Breast epithelium (tissue), 4 donors: ENCODE measurements around the gene C6orf136. TPM values are rescaled to one million over a fixed set of nuclear protein-coding genes. Genes with fewer than 3 reads are reported as not detected.
A peak's percentile ranks its signal among the peaks of the same experiment; 100 is the strongest.

Experiments
- DNase-seq, 2 donors: peaks; one replicate each; pipeline ENCODE4 v3.0.0-alpha.2; 2019; ENCODE audit warnings: low spot score in 2 of 2
- H3K27ac ChIP-seq, 2 donors: fragments of 200-600 bp; sonication (generic) in 1 of 2; one replicate each; pipeline ENCODE4 v1.5.1; 2016 to 2019; ENCODE audit warnings: mild to moderate bottlenecking in 1 of 2
- H3K27me3 ChIP-seq, 2 donors: fragments of 200-600 bp; sonication (generic) in 1 of 2; one replicate each; pipeline versions ENCODE4 v1.5.1 to v1.6.0; 2017 to 2019; ENCODE audit warnings: control low read depth in 1 of 2, mild to moderate bottlenecking in 1 of 2
- H3K36me3 ChIP-seq: fragments of 200-600 bp; one replicate; pipeline ENCODE4 v1.5.1; 2019
- H3K4me1 ChIP-seq, 2 donors: fragments of 200-600 bp; sonication (generic); one replicate each; pipeline ENCODE4 v1.5.1; 2016 to 2019; ENCODE audit warnings: control low read depth in 1 of 2
- H3K4me3 ChIP-seq, 3 donors: fragments of 200-600 bp; sonication (generic); 1 replicate in 2 of 3; 2 replicates in 1 of 3; pipeline ENCODE4 v1.5.1; 2016 to 2019; ENCODE audit warnings: mild to moderate bottlenecking in 3 of 3, moderate library complexity in 2 of 3
- H3K9me3 ChIP-seq, 2 donors: fragments of 200-600 bp; sonication (generic) in 1 of 2; one replicate each; pipeline ENCODE4 v1.5.1; 2016 to 2019; ENCODE audit warnings: control low read depth in 1 of 2
- CTCF ChIP-seq, 3 donors: fragments of 450-650 bp; IDR thresholded peaks; one replicate each; pipeline ENCODE4 v1.5.1; 2016 to 2017; ENCODE audit warnings: antibody characterized with exemption in 3 of 3, mild to moderate bottlenecking in 3 of 3, moderate library complexity in 3 of 3
- POLR2A ChIP-seq: fragments of 450-650 bp; IDR thresholded peaks from one replicate; pipeline ENCODE4 v1.6.1; 2016; ENCODE audit warnings: antibody characterized with exemption, mild to moderate bottlenecking, moderate library complexity
- POLR2AphosphoS5 ChIP-seq, 3 donors: sonication (generic); formaldehyde crosslinking; IDR thresholded peaks; one replicate each; pipeline ENCODE4 v1.6.1; 2017; ENCODE audit warnings: antibody characterized with exemption in 3 of 3
- intact Hi-C: fragments of 100-400 bp; cut with DNase I; formaldehyde crosslinking; loops from one replicate; pipeline ENCODE4 v1.15.1; 2023; ENCODE audit warnings: low total_unique reads
- total RNA-seq, 3 donors: library from RNA; depleted of rRNA; stranded (reverse); fragments of >200 nt; gene quantifications; one replicate each; pipeline ENCODE4 v1.1.0, GENCODE V29; 2016

The C6orf136 gene
- total RNA-seq, 3 donors from 2014 or later: 9.6 to 19.0 (median 16.1) TPM

- Histone ChIP-seq H3K4me1 (peaks cover 0 to 4% of the 10 kb centered on the region in 2 donors), H3K9me3 (no peaks in the 10 kb centered on the region), H3K4me3 (no peak overlapping the region), H3K27me3 (no peaks in the 10 kb centered on the region), H3K36me3 (no peaks in the 10 kb centered on the region), H3K27ac (no peak overlapping the region)
- no peak for TF ChIP-seq POLR2AphosphoS5 (IDR thresholded peaks at IDR 0.05)
- no peak for TF ChIP-seq CTCF (IDR thresholded peaks at IDR 0.05)
- no peak for TF ChIP-seq POLR2A
- intact Hi-C loops: no loop called here
- DNase-seq: no peak
These were observed 2.2 kb upstream of the C6orf136 start for GRCh38 chr6:30644769-30645168.

- Histone ChIP-seq H3K4me3 (no peak overlapping the region), H3K27me3 (no peaks in the 10 kb centered on the region), H3K4me1 (peaks cover 0 to 4% of the 10 kb centered on the region in 2 donors), H3K27ac (peak overlapping the region in 1 of 2 donors; percentile 87), H3K36me3 (peaks cover 1% of the 10 kb centered on the region), H3K9me3 (no peaks in the 10 kb centered on the region)
- intact Hi-C loops: no loop called here
- TF ChIP-seq POLR2AphosphoS5 (IDR thresholded peaks at IDR 0.05): no peak
- TF ChIP-seq POLR2A: no peak
- no peak for TF ChIP-seq CTCF (IDR thresholded peaks at IDR 0.05)
- DNase-seq: no peak
These were observed 944 bp upstream of the C6orf136 start for GRCh38 chr6:30645989-30646388.

GRCh38 chr6:30647242-30648116, 546 bp downstream of the C6orf136 start:
- intact Hi-C loops: no loop called here
- TF ChIP-seq POLR2A (no peak), CTCF (IDR thresholded peaks at IDR 0.05) (no peak), POLR2AphosphoS5 (IDR thresholded peaks at IDR 0.05) (peak in 1 of 3 donors; percentile 5)
- peak; percentile 54 to 73 for DNase-seq
- no peaks in the 10 kb centered on the region for H3K27me3 ChIP-seq
- no peaks in the 10 kb centered on the region for H3K9me3 ChIP-seq
- peak overlapping the region; percentile 70 to 90 (median 89) for H3K4me3 ChIP-seq
- peaks cover 0 to 4% of the 10 kb centered on the region in 2 donors for H3K4me1 ChIP-seq
- peaks cover 9% of the 10 kb centered on the region for H3K36me3 ChIP-seq
- H3K27ac ChIP-seq: peak overlapping the region; percentile 87 to 93

- peaks cover 30% of the 10 kb centered on the region for H3K36me3 ChIP-seq
These were observed 4.2 kb downstream of the C6orf136 start for GRCh38 chr6:30651143-30651542.

More at GRCh38 chr6:30651143-30651542, 4.2 kb downstream of the C6orf136 start:
- Histone ChIP-seq H3K9me3 (no peaks in the 10 kb centered on the region), H3K27ac (no peak overlapping the region), H3K27me3 (no peaks in the 10 kb centered on the region), H3K4me1 (peaks cover 0 to 4% of the 10 kb centered on the region in 2 donors), H3K4me3 (no peak overlapping the region)
- TF ChIP-seq CTCF (IDR thresholded peaks at IDR 0.05) (no peak), POLR2A (no peak), POLR2AphosphoS5 (IDR thresholded peaks at IDR 0.05) (no peak)
- DNase-seq: no peak
- intact Hi-C loops: no loop called here
